Heart right ventricle (tissue), 16 donors: ENCODE measurements around the gene EYS. TPM values are rescaled to one million over a fixed set of nuclear protein-coding genes. Genes with fewer than 3 reads are reported as not detected.

Source experiments
- ATAC-seq, 8 donors: fragments of 200-7000 bp; cut with Tn5 transposase; one replicate each; pipeline ENCODE4 v1.9.1; 2020; ENCODE audit warnings: mild to moderate bottlenecking in 8 of 8, moderate library complexity in 8 of 8, moderate number of reproducible peaks in 1 of 8
- DNase-seq, 2 donors: peaks; one replicate each; pipeline ENCODE4 v3.0.0-alpha.2; 2020
- H3K27ac ChIP-seq, 10 donors: fragments of 200-600 bp; sonication (generic) in 2 of 10; one replicate each; pipeline versions ENCODE4 v1.5.0 to v1.8.0; 2020 to 2022; ENCODE audit warnings: mild to moderate bottlenecking in 3 of 10
- H3K27me3 ChIP-seq, 7 donors: fragments of 200-600 bp; one replicate each; pipeline ENCODE4 v1.8.0; 2021 to 2022; ENCODE audit warnings: mild to moderate bottlenecking in 2 of 7
- H3K36me3 ChIP-seq, 9 donors: fragments of 200-600 bp; sonication (generic) in 1 of 9; one replicate each; pipeline versions ENCODE4 v1.5.0 to v1.8.0; 2020 to 2022; ENCODE audit warnings: mild to moderate bottlenecking in 2 of 9
- H3K4me1 ChIP-seq, 9 donors: fragments of 200-600 bp; sonication (generic) in 1 of 9; one replicate each; pipeline versions ENCODE4 v1.5.0 to v1.8.0; 2020 to 2022; ENCODE audit warnings: mild to moderate bottlenecking in 4 of 9
- H3K4me3 ChIP-seq, 10 donors: fragments of 200-600 bp; sonication (generic) in 2 of 10; one replicate each; pipeline versions ENCODE4 v1.5.0 to v1.8.0; 2020 to 2022; ENCODE audit warnings: mild to moderate bottlenecking in 7 of 10, moderate library complexity in 2 of 10
- H3K9me3 ChIP-seq, 11 donors: fragments of 200-600 bp in 10 of 11; sonication (generic) in 2 of 11; one replicate each; pipeline versions ENCODE4 v1.5.0 to v1.8.0; 2013 to 2022; ENCODE audit warnings: mild to moderate bottlenecking in 2 of 11, control low read depth in 1 of 11, moderate library complexity in 1 of 11
- CTCF ChIP-seq, 9 donors: fragments of 200-600 bp; sonication (generic) in 2 of 9; IDR thresholded peaks; one replicate each; pipeline versions ENCODE4 v1.5.0 to v1.8.0; 2021 to 2022; ENCODE audit warnings: antibody characterized with exemption in 9 of 9, mild to moderate bottlenecking in 5 of 9, moderate library complexity in 1 of 9
- WGBS, 2 donors: extraction: QIAGEN DNeasy Blood & Tissue Kit; methylation state at CpG; one replicate each; pipeline ENCODE4 v1.1.7; 2013; ENCODE audit warnings: inconsistent platforms in 1 of 2; 5-methylcytosine and 5-hydroxymethylcytosine counted together
- intact Hi-C, 10 donors: fragments of 100-400 bp; cut with DNase I; formaldehyde crosslinking; loops; one replicate each; pipeline versions ENCODE4 v1.11.1 to v1.14.2; 2022
- polyA plus RNA-seq, 2 donors: library from polyadenylated mRNA; stranded (reverse); fragments of 200-250 nt; gene quantifications; one replicate each; pipeline ENCODE4 v1.2.3, GENCODE V29; 2013
- total RNA-seq, 10 donors: library from RNA; stranded (reverse); fragmentation: NEBNext Ultra II Directional in 3 of 10; extraction: Animal tissue kit (Norgen Biotek cat#: 25700) in 3 of 10; gene quantifications; one replicate each; pipeline versions ENCODE4 v1.2.1 to v1.2.4, GENCODE V29; 2021 to 2023
- donor health status: Arrhythmogenic right ventricular cardiomyopathy.
- donor health status: ischemic (EF 13 %, LVEDD 7.1; RV severe dilation, severe dysfunction).
- donor health status: healthy with polysubstance abuse.
- donor health status: DM: no; HTN: yes; CAD: no.
- donor health status: DM: no; HTN: no; CAD: no.
- donor health status: ischemic (EF 25% LVEDD 6.9; RV normal size, moderate dysfunction).
- donor health status: ischemic (EF 25% LVEDD 5.7; RV mildly dilated, moderate dysfunction).
- donor health status: healthy.
- donor health status: DM: yes; HTN: yes; CAD: no.
- donor health status: Ischemic cardiomyopathy.
- donor health status: ischemic (EF 35%, LVEDD 5.7; RV mildly dilated, moderate dysfunction).
- donor health status: nonischemic (EF 11% LVEDD 7.7; RV severe dilation, severe dysfunction).
- donor health status: DM: yes; HTN: yes; CAD: no.
- donor health status: PGD.
- donor health status: ischemic (EF 29% LVEDD 5.4; RV normal size, mild dysfunction).
- donor health status: nonischemic (EF 23%, LVEDD 6.1; RV moderate dilation, normal function).

Gene EYS
- total and polyA plus RNA-seq, 12 donors, result 0.02 to 0.40 (median 0.18) TPM; not detected in 8

- TF ChIP-seq CTCF (IDR thresholded peaks at IDR 0.05), result no peak
- Histone ChIP-seq H3K27me3 (no peaks in the 10 kb centered on the region), H3K9me3 (no peaks in the 10 kb centered on the region), H3K36me3 (no peaks in the 10 kb centered on the region), H3K4me3 (no peak overlapping the region), H3K27ac (no peak overlapping the region), H3K4me1 (no peaks in the 10 kb centered on the region)
- DNase-seq, result no peak
- ATAC-seq, result no peak
- intact Hi-C loops, result no loop called here
- WGBS, 2 donors, result 86 to 96% methylated on average over 2 of the region's 2 CpGs
Measured at GRCh38 chr6:65545920-65546319, 161.1 kb downstream of the EYS start.

GRCh38 chr6:65538644-65539043 lies 168.4 kb downstream of the EYS start:
- H3K27me3 ChIP-seq, result no peaks in the 10 kb centered on the region
- WGBS, 2 donors, result 93 to 98% methylated on average over 1 of the region's 1 CpG
- intact Hi-C loops, result no loop called here
- no peak for DNase-seq
- no peak overlapping the region for H3K27ac ChIP-seq
- no peak overlapping the region for H3K4me3 ChIP-seq
- no peak for ATAC-seq
- no peaks in the 10 kb centered on the region for H3K36me3 ChIP-seq
- H3K4me1 ChIP-seq, result no peaks in the 10 kb centered on the region
- no peak for TF ChIP-seq CTCF (IDR thresholded peaks at IDR 0.05)
- peaks cover 0 to 8% (median 0%) of the 10 kb centered on the region in 11 donors for H3K9me3 ChIP-seq

- intact Hi-C loops, result no loop called here
- Histone ChIP-seq H3K27me3 (no peaks in the 10 kb centered on the region), H3K27ac (no peak overlapping the region), H3K9me3 (peaks cover 0 to 8% (median 0%) of the 10 kb centered on the region in 11 donors), H3K36me3 (no peaks in the 10 kb centered on the region), H3K4me3 (no peak overlapping the region), H3K4me1 (no peaks in the 10 kb centered on the region)
- no peak for TF ChIP-seq CTCF (IDR thresholded peaks at IDR 0.05)
- 94 to 96% methylated on average over 2 of the region's 2 CpGs for WGBS, 2 donors
- no peak for ATAC-seq
- DNase-seq, result no peak
Measured at GRCh38 chr6:65537600-65537999, 169.4 kb downstream of the EYS start.

- 91 to 94% methylated on average over 3 of the region's 3 CpGs for WGBS, 2 donors
- intact Hi-C loops, result no loop called here
Measured at GRCh38 chr6:65531533-65531932, 175.5 kb downstream of the EYS start.

More at GRCh38 chr6:65531533-65531932, 175.5 kb downstream of the EYS start:
- TF ChIP-seq CTCF (IDR thresholded peaks at IDR 0.05), result no peak
- H3K27me3 ChIP-seq, result no peaks in the 10 kb centered on the region
- H3K4me1 ChIP-seq, result no peaks in the 10 kb centered on the region
- H3K4me3 ChIP-seq, result no peak overlapping the region
- no peaks in the 10 kb centered on the region for H3K36me3 ChIP-seq
- H3K27ac ChIP-seq, result no peak overlapping the region
- H3K9me3 ChIP-seq, result peaks cover 0 to 11% (median 0%) of the 10 kb centered on the region in 11 donors
- DNase-seq (no peak), ATAC-seq (no peak)
